Measurements from ENCODE around the gene GP5. TPM values are rescaled to one million over a fixed set of nuclear protein-coding genes. Genes with fewer than 3 reads are reported as not detected.

The GP5 gene
- total RNA-seq, 1 experiment from 2014 or later = not detected

DNA sequence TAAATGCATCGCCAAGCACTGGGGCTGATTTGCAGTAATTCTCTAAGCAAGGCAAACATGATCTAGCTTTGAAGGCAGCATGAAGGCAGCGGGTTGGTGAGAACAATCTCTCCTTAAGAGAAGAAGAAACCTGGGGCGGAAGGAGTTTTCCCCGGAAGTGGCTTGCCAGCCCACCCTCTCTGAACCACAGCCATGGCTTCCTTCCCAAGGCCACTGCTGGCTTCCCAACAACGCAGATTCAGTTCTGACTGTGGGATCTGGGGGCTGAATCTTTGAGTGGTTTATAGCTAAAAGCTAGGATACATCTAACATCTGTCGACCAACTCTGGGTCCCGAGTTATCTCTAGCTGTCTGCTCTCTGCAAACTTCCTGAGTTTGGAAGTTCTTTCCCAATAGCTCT lies 43.7 kb downstream of the GP5 start:
- Histone ChIP-seq H2AK5ac (ENCODE audit: insufficient read length, low read length) (no peak overlapping the region), H3K9ac (ENCODE audit: extremely low read depth, insufficient read length, low read length) (no peak overlapping the region), H2BK12ac (ENCODE audit: insufficient read length, low read depth, low read length) (no peak overlapping the region), H4K5ac (ENCODE audit: insufficient read length, low read depth, low read length) (no peak overlapping the region), H3K23me2 (ENCODE audit: insufficient read length, low read depth, low read length, poor library complexity, severe bottlenecking) (no peaks in the 10 kb centered on the region), H3K18ac (ENCODE audit: insufficient read length, low read depth, low read length) (no peak overlapping the region), H3K9me3 (ENCODE audit: control insufficient read depth, low read depth, low read length) (no peaks in the 10 kb centered on the region), H2AFZ (ENCODE audit: low read length) (no peak overlapping the region), H3K27me3 (ENCODE audit: insufficient read depth, low read length) (no peaks in the 10 kb centered on the region), H4K91ac (ENCODE audit: insufficient read length, low read depth, low read length) (no peak overlapping the region), H2BK120ac (ENCODE audit: low read depth, low read length, poor library complexity, severe bottlenecking) (no peak overlapping the region), H3K4me1 (ENCODE audit: insufficient read depth, low read length) (no peaks in the 10 kb centered on the region), H3K4me2 (ENCODE audit: insufficient read depth, insufficient read length, low read length) (no peak overlapping the region), H4K8ac (replicated peaks; ENCODE audit: insufficient read length, low read depth, low read length) (no peak overlapping the region), H3K79me2 (ENCODE audit: insufficient read depth, low read length) (no peaks in the 10 kb centered on the region), H3K23ac (ENCODE audit: insufficient read length, low read depth, low read length) (no peak overlapping the region), H2BK20ac (ENCODE audit: low read depth, low read length, poor library complexity, severe bottlenecking) (no peak overlapping the region), H3K79me1 (ENCODE audit: insufficient read depth, low read depth, low read length, poor library complexity, severe bottlenecking) (no peaks in the 10 kb centered on the region), H3K56ac (ENCODE audit: insufficient read length, low read depth, low read length) (no peak overlapping the region), H3K27ac (ENCODE audit: insufficient read length, low read depth, low read length) (no peak overlapping the region), H2BK5ac (ENCODE audit: insufficient read length, low read length) (no peak overlapping the region), H2BK15ac (ENCODE audit: low read depth, low read length) (no peak overlapping the region), H4K20me1 (ENCODE audit: control insufficient read depth, insufficient read depth, insufficient read length) (no peaks in the 10 kb centered on the region), H3K4ac (ENCODE audit: low read depth, low read length) (no peak overlapping the region), H3K14ac (ENCODE audit: insufficient read depth, low read length) (no peak overlapping the region), H3T11ph (ENCODE audit: low read length) (no peak overlapping the region)
- TF ChIP-seq, protein P1, sequence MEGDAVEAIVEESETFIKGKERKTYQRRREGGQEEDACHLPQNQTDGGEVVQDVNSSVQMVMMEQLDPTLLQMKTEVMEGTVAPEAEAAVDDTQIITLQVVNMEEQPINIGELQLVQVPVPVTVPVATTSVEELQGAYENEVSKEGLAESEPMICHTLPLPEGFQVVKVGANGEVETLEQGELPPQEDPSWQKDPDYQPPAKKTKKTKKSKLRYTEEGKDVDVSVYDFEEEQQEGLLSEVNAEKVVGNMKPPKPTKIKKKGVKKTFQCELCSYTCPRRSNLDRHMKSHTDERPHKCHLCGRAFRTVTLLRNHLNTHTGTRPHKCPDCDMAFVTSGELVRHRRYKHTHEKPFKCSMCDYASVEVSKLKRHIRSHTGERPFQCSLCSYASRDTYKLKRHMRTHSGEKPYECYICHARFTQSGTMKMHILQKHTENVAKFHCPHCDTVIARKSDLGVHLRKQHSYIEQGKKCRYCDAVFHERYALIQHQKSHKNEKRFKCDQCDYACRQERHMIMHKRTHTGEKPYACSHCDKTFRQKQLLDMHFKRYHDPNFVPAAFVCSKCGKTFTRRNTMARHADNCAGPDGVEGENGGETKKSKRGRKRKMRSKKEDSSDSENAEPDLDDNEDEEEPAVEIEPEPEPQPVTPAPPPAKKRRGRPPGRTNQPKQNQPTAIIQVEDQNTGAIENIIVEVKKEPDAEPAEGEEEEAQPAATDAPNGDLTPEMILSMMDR (conservative IDR thresholded peaks at IDR 0.05) = no peak
- no peak overlapping the region for H3K4me3 Mint-ChIP-seq
- H3K27me3 Mint-ChIP-seq (ENCODE audit: low read depth) = peaks cover 11% of the 10 kb centered on the region
- no peaks in the 10 kb centered on the region for H3K9me3 Mint-ChIP-seq
- no peak for DNase-seq
- H3K36me3 Mint-ChIP-seq (ENCODE audit: insufficient read depth in 1 of 3, low read depth in 3 of 3) = no peaks in the 10 kb centered on the region
- H3K4me1 Mint-ChIP-seq = peaks cover 6 to 9% of the 10 kb centered on the region in 2 experiments
- H3K27ac Mint-ChIP-seq = no peak overlapping the region
- no CpG with 5 or more reads among the region's 7 CpGs for WGBS (ENCODE audit: extremely low coverage, insufficient read length, low lambda C conversion rate)

Data from H9 (cell line).